Spleen (tissue), 7 donors: ENCODE data around the gene MRPL16.

Experiments used
- POLR2A ChIP-seq, 3 donors: fragments of 450-650 bp; IDR thresholded peaks; one replicate each; pipeline ENCODE4 v1.5.1; 2017; ENCODE audit warnings: antibody characterized with exemption in 3 of 3, mild to moderate bottlenecking in 1 of 3
- TF ChIP-seq, protein P1 (sequence below), 11 experiments: fragments of 200-600 bp in 7 of 11; fragments of 450-650 bp in 4 of 11; sonication (generic) in 4 of 11; IDR thresholded peaks in 8 of 11; conservative IDR thresholded peaks in 3 of 11; 1 replicate in 7 of 11; 2 replicates in 4 of 11; pipeline versions ENCODE4 v1.4.0 to v1.8.0; 2016 to 2021; ENCODE audit warnings: antibody characterized with exemption in 11 of 11, inconsistent platforms in 4 of 11, mild to moderate bottlenecking in 1 of 11
- donor health status: DM: no; HTN: no; CAD: no; lungs with moderate emphysema.
- donor health status: DM: no; HTN: no; CAD: no.
- donor health status: DM: no; HTN: no; CAD: no.

DNA sequence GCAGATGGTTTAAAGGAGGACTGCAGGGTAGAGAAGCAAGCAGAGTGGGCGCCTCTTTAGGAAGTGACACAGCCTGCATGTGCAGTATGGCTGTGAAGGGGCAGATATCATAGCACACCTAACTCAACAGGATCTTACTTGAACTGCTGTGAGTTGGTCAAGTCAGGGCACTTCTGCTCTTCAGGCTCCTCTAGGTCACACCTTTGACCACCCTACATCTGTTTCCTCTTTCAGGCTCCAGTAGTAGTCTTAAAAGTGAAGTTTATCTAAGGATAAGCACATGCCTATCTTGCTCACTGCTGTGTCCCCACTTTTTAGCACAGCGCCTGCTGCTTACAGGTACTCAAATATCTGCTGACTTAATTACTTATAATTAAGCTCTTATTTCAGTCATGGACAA is 6.5 kb downstream of the MRPL16 start:
- TF ChIP-seq, protein P1, sequence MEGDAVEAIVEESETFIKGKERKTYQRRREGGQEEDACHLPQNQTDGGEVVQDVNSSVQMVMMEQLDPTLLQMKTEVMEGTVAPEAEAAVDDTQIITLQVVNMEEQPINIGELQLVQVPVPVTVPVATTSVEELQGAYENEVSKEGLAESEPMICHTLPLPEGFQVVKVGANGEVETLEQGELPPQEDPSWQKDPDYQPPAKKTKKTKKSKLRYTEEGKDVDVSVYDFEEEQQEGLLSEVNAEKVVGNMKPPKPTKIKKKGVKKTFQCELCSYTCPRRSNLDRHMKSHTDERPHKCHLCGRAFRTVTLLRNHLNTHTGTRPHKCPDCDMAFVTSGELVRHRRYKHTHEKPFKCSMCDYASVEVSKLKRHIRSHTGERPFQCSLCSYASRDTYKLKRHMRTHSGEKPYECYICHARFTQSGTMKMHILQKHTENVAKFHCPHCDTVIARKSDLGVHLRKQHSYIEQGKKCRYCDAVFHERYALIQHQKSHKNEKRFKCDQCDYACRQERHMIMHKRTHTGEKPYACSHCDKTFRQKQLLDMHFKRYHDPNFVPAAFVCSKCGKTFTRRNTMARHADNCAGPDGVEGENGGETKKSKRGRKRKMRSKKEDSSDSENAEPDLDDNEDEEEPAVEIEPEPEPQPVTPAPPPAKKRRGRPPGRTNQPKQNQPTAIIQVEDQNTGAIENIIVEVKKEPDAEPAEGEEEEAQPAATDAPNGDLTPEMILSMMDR (IDR thresholded peaks at IDR 0.05 in 8 of 11, conservative IDR thresholded peaks at IDR 0.05 in 3 of 11), result no peak
- TF ChIP-seq POLR2A (IDR thresholded peaks at IDR 0.05), result no peak
